ENCODE results near the gene ZNF362. TPM values are rescaled to one million over a fixed set of nuclear protein-coding genes. Genes with fewer than 3 reads are reported as not detected.

The ZNF362 gene
- total RNA-seq, 1 donor, result 9.5 TPM

GRCh38 chr1:33343539-33343938 is 87.2 kb downstream of the ZNF362 start:
- no peak overlapping the region for H3K4me3 ChIP-seq (ENCODE audit: low read depth, low read length)
- peak; percentile 91 for DNase-seq (ENCODE audit: low read depth)
- TF ChIP-seq CTCF (IDR thresholded peaks at IDR 0.05; ENCODE audit: insufficient read depth, low read depth, low read length), result no peak

GRCh38 chr1:33344896-33345560 is 88.7 kb downstream of the ZNF362 start:
- peak; percentile 44 for DNase-seq (ENCODE audit: low read depth)
- no peak overlapping the region for H3K4me3 ChIP-seq (ENCODE audit: low read depth, low read length)
- TF ChIP-seq CTCF (IDR thresholded peaks at IDR 0.05; ENCODE audit: insufficient read depth, low read depth, low read length), result no peak

DNA sequence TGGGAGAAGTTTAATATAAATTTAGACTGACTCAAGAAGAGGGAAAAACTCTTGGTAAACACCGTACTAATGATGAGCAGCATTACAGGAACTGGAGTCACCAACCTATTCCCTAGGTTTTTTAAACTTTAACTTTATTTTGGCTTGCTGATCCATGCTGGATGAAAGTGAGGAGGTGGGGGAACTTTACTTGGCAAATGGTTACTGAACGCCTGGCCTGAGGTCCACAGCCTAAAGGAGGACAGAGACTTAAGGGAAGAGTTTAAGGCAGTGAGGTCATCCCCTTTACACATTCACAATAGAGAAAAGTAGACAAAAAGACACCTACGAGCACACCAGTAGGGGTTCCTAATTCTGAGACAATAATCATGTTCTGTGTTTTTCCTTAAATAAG is 90.2 kb downstream of the ZNF362 start:
- peak overlapping the region; percentile 85 for H3K4me3 ChIP-seq (ENCODE audit: low read depth, low read length)
- no peak for DNase-seq (ENCODE audit: low read depth)
- no peak for TF ChIP-seq CTCF (IDR thresholded peaks at IDR 0.05; ENCODE audit: insufficient read depth, low read depth, low read length)

DNA sequence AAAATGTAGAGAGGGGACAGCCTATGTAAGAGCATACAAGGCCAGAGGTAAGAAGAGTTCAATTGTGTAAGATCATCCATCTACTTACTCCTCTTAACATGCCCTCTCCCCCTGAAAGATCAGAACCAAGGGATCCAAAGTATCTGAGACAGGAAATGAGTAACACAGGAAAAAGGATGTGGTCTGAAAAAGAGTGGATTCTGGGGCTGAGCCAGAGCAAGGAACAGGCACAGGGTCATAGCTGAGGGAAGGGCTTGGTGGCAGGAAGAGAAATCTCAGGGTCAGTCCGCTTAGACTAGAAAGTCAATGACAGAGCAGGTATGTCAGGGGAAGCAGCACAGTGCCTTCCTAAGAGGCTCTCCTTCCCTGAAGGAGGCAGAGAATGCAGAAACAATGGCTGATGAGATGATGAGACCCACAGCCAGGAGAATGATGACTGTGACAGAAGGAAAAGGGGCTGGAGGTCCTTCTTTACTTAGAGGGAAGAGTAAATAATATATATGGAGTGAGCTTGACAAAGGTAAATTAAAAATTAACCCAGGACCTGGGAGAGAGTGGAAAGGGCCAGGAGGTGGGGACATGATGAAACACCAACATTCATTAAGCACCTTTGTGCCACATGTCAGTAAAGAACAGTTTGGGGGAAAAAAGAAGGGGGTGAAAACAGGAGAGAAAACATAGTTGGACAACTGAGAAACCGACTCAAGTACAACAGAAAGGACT is 90.8 kb downstream of the ZNF362 start:
- H3K4me3 ChIP-seq (ENCODE audit: low read depth, low read length), result peak overlapping the region; percentile 85
- DNase-seq (ENCODE audit: low read depth), result peak; percentile 97
- no peak for TF ChIP-seq CTCF (IDR thresholded peaks at IDR 0.05; ENCODE audit: insufficient read depth, low read depth, low read length)

GRCh38 chr1:33347650-33347992 is 91.3 kb downstream of the ZNF362 start:
- DNase-seq (ENCODE audit: low read depth), result peak; percentile 70
- no peak for TF ChIP-seq CTCF (IDR thresholded peaks at IDR 0.05; ENCODE audit: insufficient read depth, low read depth, low read length)
- H3K4me3 ChIP-seq (ENCODE audit: low read depth, low read length), result peak overlapping the region; percentile 85

GRCh38 chr1:33348194-33348593 is 91.9 kb downstream of the ZNF362 start:
- DNase-seq (ENCODE audit: low read depth), result peak; percentile 39
- TF ChIP-seq CTCF (IDR thresholded peaks at IDR 0.05; ENCODE audit: insufficient read depth, low read depth, low read length), result no peak
- H3K4me3 ChIP-seq (ENCODE audit: low read depth, low read length), result peak overlapping the region; percentile 85

Data from fibroblast of villous mesenchyme (primary cell).